Vagina (tissue), 2 donors: ENCODE results near the gene CA4. TPM values are rescaled to one million over a fixed set of nuclear protein-coding genes. Genes with fewer than 3 reads are reported as not detected.

ENCODE experiments used
- DNase-seq, 2 donors: peaks; one replicate each; pipeline ENCODE4 v3.0.0-alpha.2; 2017; ENCODE audit errors: extremely low spot score in 2 of 2
- H3K27ac ChIP-seq: fragments of 200-600 bp; sonication (generic); one replicate; pipeline ENCODE4 v1.5.1; 2019
- H3K27me3 ChIP-seq: fragments of 200-600 bp; sonication (generic); one replicate; pipeline ENCODE4 v1.5.1; 2019
- H3K36me3 ChIP-seq, 2 donors: fragments of 200-600 bp; sonication (generic); one replicate each; pipeline ENCODE4 v1.5.1; 2017 to 2019
- H3K4me1 ChIP-seq: fragments of 200-600 bp; sonication (generic); one replicate; pipeline ENCODE4 v1.5.1; 2019
- H3K4me3 ChIP-seq, 2 donors: fragments of 200-600 bp; sonication (generic); 1 replicate in 1 of 2; 2 replicates in 1 of 2; pipeline ENCODE4 v1.5.1; 2016 to 2019
- H3K9me3 ChIP-seq: fragments of 200-600 bp; sonication (generic); one replicate; pipeline ENCODE4 v1.5.1; 2019
- CTCF ChIP-seq, 3 experiments: fragments of 450-650 bp in 2 of 3; fragments of 200-600 bp in 1 of 3; sonication (generic) in 1 of 3; IDR thresholded peaks; one replicate each; pipeline ENCODE4 v1.5.1; 2017 to 2019; ENCODE audit warnings: antibody characterized with exemption in 3 of 3, mild to moderate bottlenecking in 2 of 3, moderate library complexity in 2 of 3
- POLR2A ChIP-seq, 2 donors: fragments of 450-650 bp; IDR thresholded peaks; one replicate each; pipeline ENCODE4 v1.6.1; 2017; ENCODE audit warnings: antibody characterized with exemption in 2 of 2, mild to moderate bottlenecking in 2 of 2, moderate library complexity in 2 of 2
- POLR2AphosphoS5 ChIP-seq, 2 donors: sonication (generic); formaldehyde crosslinking; IDR thresholded peaks; one replicate each; pipeline ENCODE4 v1.9.0; 2017; ENCODE audit warnings: antibody characterized with exemption in 2 of 2, mild to moderate bottlenecking in 2 of 2, low read depth in 1 of 2; ENCODE audit not compliant: insufficient read depth in 1 of 2
- intact Hi-C: fragments of 100-400 bp; cut with DNase I; formaldehyde crosslinking; loops from one replicate; pipeline ENCODE4 v1.15.1; 2023
- total RNA-seq: library from RNA; depleted of rRNA; stranded (reverse); fragments of >200 nt; gene quantifications from one replicate; pipeline ENCODE4 v1.2.3, GENCODE V29; 2016

Gene CA4
- total RNA-seq, 1 donor from 2014 or later: not detected

- TF ChIP-seq CTCF (IDR thresholded peaks at IDR 0.05) (no peak), POLR2AphosphoS5 (IDR thresholded peaks at IDR 0.05; ENCODE audit: insufficient read depth in 1 of 2, low read depth in 1 of 2) (no peak), POLR2A (IDR thresholded peaks at IDR 0.05) (no peak)
- H3K4me1 ChIP-seq: peaks cover 2% of the 10 kb centered on the region
- H3K27me3 ChIP-seq: no peaks in the 10 kb centered on the region
- no peak for DNase-seq
- H3K4me3 ChIP-seq: no peak overlapping the region
- intact Hi-C loops: no loop called here
- H3K9me3 ChIP-seq: no peaks in the 10 kb centered on the region
- no peaks in the 10 kb centered on the region for H3K36me3 ChIP-seq
- no peak overlapping the region for H3K27ac ChIP-seq
Observed at GRCh38 chr17:60128171-60128859, 21.5 kb upstream of the CA4 start.

- no peaks in the 10 kb centered on the region for H3K27me3 ChIP-seq
- H3K27ac ChIP-seq: no peak overlapping the region
- no peaks in the 10 kb centered on the region for H3K9me3 ChIP-seq
- H3K36me3 ChIP-seq: no peaks in the 10 kb centered on the region
- no peak for TF ChIP-seq CTCF (IDR thresholded peaks at IDR 0.05)
- no peak for TF ChIP-seq POLR2A (IDR thresholded peaks at IDR 0.05)
- peaks cover 11% of the 10 kb centered on the region for H3K4me1 ChIP-seq
- intact Hi-C loops: no loop called here
- no peak overlapping the region for H3K4me3 ChIP-seq
- no peak for DNase-seq
Observed at GRCh38 chr17:60129164-60129563, 20.6 kb upstream of the CA4 start.

GRCh38 chr17:60130466-60130865 is 19.3 kb upstream of the CA4 start:
- Histone ChIP-seq H3K4me3 (no peak overlapping the region), H3K36me3 (no peaks in the 10 kb centered on the region), H3K9me3 (no peaks in the 10 kb centered on the region), H3K4me1 (peaks cover 20% of the 10 kb centered on the region), H3K27me3 (no peaks in the 10 kb centered on the region), H3K27ac (no peak overlapping the region)
- DNase-seq: no peak
- TF ChIP-seq POLR2AphosphoS5 (IDR thresholded peaks at IDR 0.05; ENCODE audit: insufficient read depth in 1 of 2, low read depth in 1 of 2): no peak
- TF ChIP-seq POLR2A (IDR thresholded peaks at IDR 0.05): no peak
- TF ChIP-seq CTCF (IDR thresholded peaks at IDR 0.05): no peak
- intact Hi-C loops: no loop called here

GRCh38 chr17:60134396-60135150 is 15.2 kb upstream of the CA4 start:
- H3K36me3 ChIP-seq: no peaks in the 10 kb centered on the region
- TF ChIP-seq POLR2A (IDR thresholded peaks at IDR 0.05) (no peak), POLR2AphosphoS5 (IDR thresholded peaks at IDR 0.05; ENCODE audit: insufficient read depth in 1 of 2, low read depth in 1 of 2) (no peak), CTCF (IDR thresholded peaks at IDR 0.05) (no peak)
- peaks cover 24% of the 10 kb centered on the region for H3K4me1 ChIP-seq
- H3K4me3 ChIP-seq: peak overlapping the region; percentile 60 to 66
- H3K27ac ChIP-seq: peak overlapping the region; percentile 31
- no peaks in the 10 kb centered on the region for H3K27me3 ChIP-seq
- intact Hi-C loops: no loop called here
- no peaks in the 10 kb centered on the region for H3K9me3 ChIP-seq
- no peak for DNase-seq
